Mucosa of descending colon (tissue), 3 donors: ENCODE data around the gene SARS2. TPM values are rescaled to one million over a fixed set of nuclear protein-coding genes. Genes with fewer than 3 reads are reported as not detected.
"Not testable (repeated sequence)": the region's sequence is repeated elsewhere in the genome, so short reads cannot be mapped to it uniquely, and the experiment has no call there.

Experiments used
- ATAC-seq: fragments of 200-7000 bp; cut with Tn5 transposase; one replicate; pipeline ENCODE4 v1.9.1; 2020; ENCODE audit warnings: mild to moderate bottlenecking, moderate library complexity
- DNase-seq, 3 donors: peaks; one replicate each; pipeline ENCODE4 v3.0.0-alpha.2; 2020
- H3K36me3 ChIP-seq: fragments of 200-600 bp; one replicate; pipeline ENCODE4 v1.8.0; 2021; ENCODE audit warnings: low read depth, mild to moderate bottlenecking
- H3K4me1 ChIP-seq: fragments of 200-600 bp; one replicate; pipeline ENCODE4 v1.8.0; 2021; ENCODE audit warnings: low read depth, mild to moderate bottlenecking
- H3K4me3 ChIP-seq: fragments of 200-600 bp; one replicate; pipeline ENCODE4 v1.8.0; 2021; ENCODE audit warnings: mild to moderate bottlenecking
- H3K9me3 ChIP-seq: fragments of 200-600 bp; one replicate; pipeline ENCODE4 v1.8.0; 2021; ENCODE audit warnings: mild to moderate bottlenecking
- intact Hi-C, 2 donors: fragments of 100-400 bp; cut with DNase I in 1 of 2; cut with micrococcal nuclease in 1 of 2; formaldehyde crosslinking; loops; one replicate each; pipeline versions ENCODE4 v1.11.0 to v1.11.1; 2022; cut with DNase I, micrococcal nuclease
- total RNA-seq, 3 donors: library from RNA; stranded (reverse); fragmentation: NEBNext Ultra II Directional in 2 of 3; extraction: Animal tissue kit (Norgen Biotek cat#: 25700) in 2 of 3; gene quantifications; one replicate each; pipeline versions ENCODE4 v1.2.1 to v1.2.4, GENCODE V29; 2021 to 2023
- TF ChIP-seq, protein P1 (sequence below): fragments of 200-600 bp; IDR thresholded peaks from one replicate; pipeline ENCODE4 v1.8.0; 2022; ENCODE audit warnings: antibody characterized with exemption, mild to moderate bottlenecking
- donor health status: DM: no; HTN: no; CAD: no; lungs with moderate emphysema.
- donor health status: DM: no; HTN: no; CAD: no.
- donor health status: DM: no; HTN: yes; CAD: no.

Gene SARS2
- total RNA-seq, 3 donors from 2014 or later = 20.4 to 32.4 (median 21.8) TPM

DNA sequence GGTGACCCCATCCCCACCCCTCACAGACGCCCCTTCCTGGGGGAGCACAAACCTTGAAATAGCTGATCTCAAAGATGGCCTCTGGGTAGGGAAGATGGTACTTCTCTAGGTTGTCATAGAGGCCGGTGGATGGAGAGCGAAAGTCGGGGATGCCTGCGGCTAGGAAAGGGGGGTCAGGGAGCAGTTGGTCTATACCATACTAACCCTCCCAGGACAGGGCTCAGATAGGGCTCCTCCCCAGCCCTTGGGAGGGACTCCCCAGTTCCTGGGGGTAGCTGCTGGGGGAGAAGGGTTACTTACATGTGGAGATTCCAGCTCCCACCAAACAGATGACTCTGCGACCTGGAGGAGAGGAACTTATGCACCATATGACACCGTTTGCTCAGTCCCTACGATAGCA lies 40.8 kb downstream of the SARS2 start:
- DNase-seq (no peak), ATAC-seq (no peak)
- Histone ChIP-seq H3K36me3 (no peaks in the 10 kb centered on the region), H3K4me1 (no peaks in the 10 kb centered on the region), H3K4me3 (no peak overlapping the region), H3K9me3 (no peaks in the 10 kb centered on the region)
- intact Hi-C loops = no loop called here
- TF ChIP-seq, protein P1, sequence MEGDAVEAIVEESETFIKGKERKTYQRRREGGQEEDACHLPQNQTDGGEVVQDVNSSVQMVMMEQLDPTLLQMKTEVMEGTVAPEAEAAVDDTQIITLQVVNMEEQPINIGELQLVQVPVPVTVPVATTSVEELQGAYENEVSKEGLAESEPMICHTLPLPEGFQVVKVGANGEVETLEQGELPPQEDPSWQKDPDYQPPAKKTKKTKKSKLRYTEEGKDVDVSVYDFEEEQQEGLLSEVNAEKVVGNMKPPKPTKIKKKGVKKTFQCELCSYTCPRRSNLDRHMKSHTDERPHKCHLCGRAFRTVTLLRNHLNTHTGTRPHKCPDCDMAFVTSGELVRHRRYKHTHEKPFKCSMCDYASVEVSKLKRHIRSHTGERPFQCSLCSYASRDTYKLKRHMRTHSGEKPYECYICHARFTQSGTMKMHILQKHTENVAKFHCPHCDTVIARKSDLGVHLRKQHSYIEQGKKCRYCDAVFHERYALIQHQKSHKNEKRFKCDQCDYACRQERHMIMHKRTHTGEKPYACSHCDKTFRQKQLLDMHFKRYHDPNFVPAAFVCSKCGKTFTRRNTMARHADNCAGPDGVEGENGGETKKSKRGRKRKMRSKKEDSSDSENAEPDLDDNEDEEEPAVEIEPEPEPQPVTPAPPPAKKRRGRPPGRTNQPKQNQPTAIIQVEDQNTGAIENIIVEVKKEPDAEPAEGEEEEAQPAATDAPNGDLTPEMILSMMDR = no peak

DNA sequence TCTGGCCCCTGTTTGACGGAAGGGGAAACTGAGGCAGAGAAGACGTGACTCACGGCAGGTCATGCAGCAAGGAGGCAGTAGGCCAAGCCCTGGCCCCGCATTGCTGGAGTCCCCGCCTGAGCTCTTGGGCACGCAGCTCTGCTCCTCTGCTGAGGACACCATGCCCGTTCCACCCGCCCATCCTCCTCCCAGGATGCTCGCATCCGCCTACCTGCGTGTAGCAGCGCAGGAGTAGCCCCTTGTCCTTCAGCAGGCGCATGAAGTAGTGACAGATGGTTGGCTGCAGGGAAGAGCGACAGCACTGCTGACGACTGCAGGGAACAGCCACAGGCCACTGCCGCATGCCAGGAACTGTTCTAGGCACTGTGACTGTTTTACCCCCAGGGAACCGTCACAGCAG lies 41.7 kb downstream of the SARS2 start:
- Histone ChIP-seq H3K4me3 (no peak overlapping the region), H3K9me3 (no peaks in the 10 kb centered on the region), H3K36me3 (no peaks in the 10 kb centered on the region), H3K4me1 (no peaks in the 10 kb centered on the region)
- ATAC-seq = no peak
- intact Hi-C loops = no loop called here
- TF ChIP-seq, protein P1 = no peak
- DNase-seq = no peak

DNA sequence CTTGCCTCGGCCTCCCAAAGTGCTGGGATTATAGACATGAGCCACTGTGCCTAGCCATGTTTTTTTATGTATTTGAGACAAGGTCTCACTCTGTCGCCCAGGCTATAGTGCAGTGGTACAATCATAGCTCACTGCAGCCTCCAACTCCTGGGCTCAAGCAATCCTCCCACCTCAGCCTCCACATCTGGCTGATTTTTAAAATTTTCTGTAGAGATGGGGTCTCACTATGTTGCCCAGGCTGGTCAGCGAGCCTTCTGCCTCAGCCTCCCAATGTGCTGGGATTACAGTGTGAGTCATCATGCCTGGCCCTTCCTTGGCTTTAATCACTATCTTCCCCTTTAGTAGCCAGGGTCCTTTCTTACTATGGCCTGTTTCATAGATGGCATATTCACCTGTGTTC lies 45.9 kb downstream of the SARS2 start:
- H3K36me3 ChIP-seq, H3K4me1 ChIP-seq, DNase-seq, intact Hi-C loops, H3K4me3 ChIP-seq, H3K9me3 ChIP-seq, ATAC-seq: not testable (repeated sequence)

DNA sequence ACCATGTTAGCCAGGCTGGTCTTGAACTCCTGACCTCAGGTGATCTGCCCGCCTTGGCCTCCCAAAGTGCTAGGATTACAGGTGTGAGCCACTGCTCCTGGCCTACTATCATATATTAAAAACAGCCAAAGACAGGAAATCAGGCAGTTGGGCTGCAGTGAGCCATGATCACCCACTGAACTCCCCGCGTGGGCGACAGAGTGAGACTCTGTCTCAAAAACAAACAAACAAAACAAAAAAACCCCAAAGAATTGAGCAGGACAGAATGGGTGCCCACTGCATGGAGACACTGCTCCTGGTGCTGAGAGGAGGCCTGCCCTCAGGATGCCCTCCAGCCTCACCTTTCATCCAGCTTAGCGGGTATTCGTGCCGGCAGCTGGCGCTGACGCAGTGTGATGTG lies 47.3 kb downstream of the SARS2 start:
- ATAC-seq = no peak
- Histone ChIP-seq H3K9me3 (no peaks in the 10 kb centered on the region), H3K36me3 (no peaks in the 10 kb centered on the region), H3K4me3 (no peak overlapping the region), H3K4me1 (peaks cover 12% of the 10 kb centered on the region)
- DNase-seq = no peak
- intact Hi-C loops = no loop called here
- TF ChIP-seq, protein P1 = no peak

DNA sequence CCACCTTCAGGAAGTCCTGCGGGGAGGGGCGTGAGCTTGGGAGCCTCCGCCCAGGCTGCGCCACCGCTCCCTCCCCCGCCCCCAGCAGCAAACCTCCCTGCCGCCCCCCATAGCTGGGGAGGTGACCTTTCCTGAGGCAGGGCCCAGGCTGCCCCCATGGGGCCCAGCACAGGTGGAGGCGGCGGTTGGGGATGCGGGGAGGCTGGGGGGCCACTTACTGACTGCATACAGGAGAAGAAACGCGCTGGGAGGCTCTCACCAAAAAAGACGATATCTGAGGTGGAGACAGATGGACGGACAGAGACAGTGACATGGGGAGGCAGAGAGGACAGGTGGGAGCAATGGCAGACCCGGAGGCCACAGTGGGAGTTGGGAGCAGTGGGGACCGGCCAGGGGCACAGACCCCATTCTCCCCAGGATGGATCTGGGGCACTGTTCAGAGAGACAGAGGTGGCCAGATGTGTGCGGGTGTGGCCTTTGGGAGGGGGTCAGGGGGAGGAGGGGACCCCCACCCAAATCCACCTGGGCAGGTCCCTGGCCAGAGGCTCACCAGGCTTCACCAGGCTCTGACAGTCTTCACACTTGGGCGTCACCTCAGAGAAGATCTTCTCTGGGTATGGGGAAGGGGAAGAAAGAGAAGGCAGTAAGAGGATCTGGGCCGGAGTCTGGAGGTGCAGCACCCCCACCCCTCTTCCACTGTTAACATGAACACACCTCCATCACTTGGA lies 49.5 kb downstream of the SARS2 start:
- intact Hi-C loops = no loop called here
- H3K9me3 ChIP-seq = no peaks in the 10 kb centered on the region
- H3K4me3 ChIP-seq = no peak overlapping the region
- TF ChIP-seq, protein P1 = no peak
- peaks cover 18% of the 10 kb centered on the region for H3K4me1 ChIP-seq
- DNase-seq (no peak), ATAC-seq (no peak)
- no peaks in the 10 kb centered on the region for H3K36me3 ChIP-seq

DNA sequence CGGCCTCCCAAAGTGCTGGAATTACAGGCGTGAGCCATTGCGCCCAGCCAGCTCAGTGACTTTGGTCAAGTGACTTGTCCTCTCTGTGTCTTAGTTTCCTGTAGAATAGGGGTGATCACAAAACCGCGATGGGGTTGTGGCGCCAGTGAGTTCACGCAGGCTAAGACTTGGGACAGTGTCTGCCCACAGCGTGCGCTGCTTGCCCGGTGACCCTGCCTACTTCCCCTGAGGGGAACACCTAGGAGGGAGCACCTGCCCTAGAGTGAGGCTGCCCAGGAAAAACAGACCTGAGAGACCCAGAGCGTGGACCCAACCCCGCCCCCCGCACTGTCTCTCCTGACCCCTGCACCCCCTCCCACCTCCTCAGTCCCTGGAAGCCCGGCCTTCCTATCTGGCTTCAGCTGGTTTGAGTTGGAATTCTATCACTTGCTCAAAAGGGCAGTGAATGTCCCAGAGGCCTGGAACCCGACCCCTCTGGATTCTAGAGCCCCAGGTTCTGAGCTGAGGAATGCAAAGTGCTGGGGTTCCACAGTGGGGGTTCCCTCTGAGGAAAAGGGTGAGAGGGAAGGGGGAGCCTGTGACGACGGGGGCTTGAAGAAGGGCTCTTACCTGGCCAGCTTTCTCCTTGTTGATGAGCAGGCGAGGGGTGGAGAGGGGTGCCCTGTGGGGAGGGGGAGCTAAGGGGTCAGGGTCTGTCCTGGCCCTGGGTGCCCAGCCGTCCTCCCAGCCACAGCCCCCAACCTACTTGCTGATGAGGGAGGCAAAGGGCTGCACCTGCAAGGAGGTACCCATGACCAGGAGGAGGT lies 50.3 kb downstream of the SARS2 start:
- TF ChIP-seq, protein P1 = no peak
- DNase-seq = no peak
- Histone ChIP-seq H3K4me3 (no peak overlapping the region), H3K4me1 (peaks cover 18% of the 10 kb centered on the region), H3K9me3 (no peaks in the 10 kb centered on the region), H3K36me3 (no peaks in the 10 kb centered on the region)
- intact Hi-C loops = no loop called here
- ATAC-seq = no peak
